ENCODE results near the gene YIPF7. TPM values are rescaled to one million over a fixed set of nuclear protein-coding genes. Genes with fewer than 3 reads are reported as not detected.

Gene YIPF7
- polyA plus RNA-seq (ENCODE audit: insufficient read length in 4 of 4), result under 1 TPM in 3 of 4 donors, not detected in 1; 0.38 to 0.40 (median 0.38) TPM

- DNase-seq (ENCODE audit: low read depth in 4 of 4, low spot score in 3 of 4), result no peak
Observed at GRCh38 chr4:44651425-44651824, at the start of gene YIPF7. TSS of gene YIPF7 (minus strand) at chr4:44651625. CDS start at chr4:44650100, 1,525 bp downstream.

GRCh38 chr4:44701037-44701436, 49.6 kb upstream of the YIPF7 start:
- DNase-seq (ENCODE audit: low read depth in 4 of 4, low spot score in 3 of 4), result no peak

- no peak for DNase-seq (ENCODE audit: low read depth in 4 of 4, low spot score in 3 of 4)
Observed at GRCh38 chr4:44700427-44700826, 49.0 kb upstream of the YIPF7 start.

GRCh38 chr4:44684648-44685047, 33.2 kb upstream of the YIPF7 start:
- DNase-seq (ENCODE audit: low read depth in 4 of 4, low spot score in 3 of 4), result no peak

- DNase-seq (ENCODE audit: low read depth in 4 of 4, low spot score in 3 of 4), result peak in 1 of 4 donors; percentile 3
Observed at GRCh38 chr4:44679060-44679459, 27.6 kb upstream of the YIPF7 start.

GRCh38 chr4:44678094-44679041, 26.9 kb upstream of the YIPF7 start, which contains the start of gene GUF1:
TSS of gene GUF1 (plus strand) at chr4:44678420. CDS start at chr4:44678623, 203 bp downstream.
- peak; percentile 82 to 87 (median 84) for DNase-seq (ENCODE audit: low read depth in 4 of 4, low spot score in 3 of 4)

GRCh38 chr4:44675366-44675765, 23.9 kb upstream of the YIPF7 start:
- DNase-seq (ENCODE audit: low read depth in 4 of 4, low spot score in 3 of 4), result no peak

GRCh38 chr4:44674471-44674870, 23.0 kb upstream of the YIPF7 start:
- DNase-seq (ENCODE audit: low read depth in 4 of 4, low spot score in 3 of 4), result no peak

- DNase-seq (ENCODE audit: low read depth in 4 of 4, low spot score in 3 of 4), result no peak
Observed at GRCh38 chr4:44671636-44672035, 20.2 kb upstream of the YIPF7 start.

GRCh38 chr4:44670506-44671199, 19.2 kb upstream of the YIPF7 start:
- no peak for DNase-seq (ENCODE audit: low read depth in 4 of 4, low spot score in 3 of 4)

- DNase-seq (ENCODE audit: low read depth in 4 of 4, low spot score in 3 of 4), result no peak
Observed at GRCh38 chr4:44668526-44668925, 17.1 kb upstream of the YIPF7 start.

- no peak for DNase-seq (ENCODE audit: low read depth in 4 of 4, low spot score in 3 of 4)
Observed at GRCh38 chr4:44663539-44664263, 12.3 kb upstream of the YIPF7 start.

- DNase-seq (ENCODE audit: low read depth in 4 of 4, low spot score in 3 of 4), result no peak
Observed at GRCh38 chr4:44662623-44663005, 11.2 kb upstream of the YIPF7 start.

- no peak for DNase-seq (ENCODE audit: low read depth in 4 of 4, low spot score in 3 of 4)
Observed at GRCh38 chr4:44661940-44662622, 10.7 kb upstream of the YIPF7 start.

GRCh38 chr4:44660396-44660795, 9.0 kb upstream of the YIPF7 start:
- no peak for DNase-seq (ENCODE audit: low read depth in 4 of 4, low spot score in 3 of 4)

- DNase-seq (ENCODE audit: low read depth in 4 of 4, low spot score in 3 of 4), result no peak
Observed at GRCh38 chr4:44652002-44652401, 577 bp upstream of the YIPF7 start.

GRCh38 chr4:44646151-44646550, 5.3 kb downstream of the YIPF7 start:
- DNase-seq (ENCODE audit: low read depth in 4 of 4, low spot score in 3 of 4), result no peak

GRCh38 chr4:44638091-44638490, 13.3 kb downstream of the YIPF7 start:
- DNase-seq (ENCODE audit: low read depth in 4 of 4, low spot score in 3 of 4), result no peak

- no peak for DNase-seq (ENCODE audit: low read depth in 4 of 4, low spot score in 3 of 4)
Observed at GRCh38 chr4:44632733-44633132, 18.7 kb downstream of the YIPF7 start.

- DNase-seq (ENCODE audit: low read depth in 4 of 4, low spot score in 3 of 4), result no peak
Observed at GRCh38 chr4:44632089-44632488, 19.3 kb downstream of the YIPF7 start.
